ENCODE data around the gene EFL1.
"Not testable (repeated sequence)": the region's sequence is repeated elsewhere in the genome, so short reads cannot be mapped to it uniquely, and the experiment has no call there.

The EFL1 gene

DNA sequence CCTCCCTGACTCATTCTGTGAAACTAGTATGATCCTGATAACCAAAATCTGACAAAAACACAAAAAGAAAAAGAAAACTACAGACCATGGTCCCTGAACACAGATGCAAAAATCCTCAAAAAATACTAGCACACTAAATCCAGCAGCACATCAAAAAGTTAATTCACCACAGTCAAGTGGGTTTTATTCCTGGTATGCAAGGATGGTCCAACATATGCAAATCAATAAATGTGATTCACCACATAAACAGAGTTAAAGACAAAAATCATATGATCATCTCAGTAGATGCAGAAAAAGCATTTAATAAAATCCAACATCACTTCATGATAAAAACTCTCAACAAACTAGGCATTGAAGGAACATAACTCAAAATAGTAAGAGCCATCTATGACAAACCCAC, 12.9 kb upstream of the EFL1 start:
- DNase-seq = no peak

DNA sequence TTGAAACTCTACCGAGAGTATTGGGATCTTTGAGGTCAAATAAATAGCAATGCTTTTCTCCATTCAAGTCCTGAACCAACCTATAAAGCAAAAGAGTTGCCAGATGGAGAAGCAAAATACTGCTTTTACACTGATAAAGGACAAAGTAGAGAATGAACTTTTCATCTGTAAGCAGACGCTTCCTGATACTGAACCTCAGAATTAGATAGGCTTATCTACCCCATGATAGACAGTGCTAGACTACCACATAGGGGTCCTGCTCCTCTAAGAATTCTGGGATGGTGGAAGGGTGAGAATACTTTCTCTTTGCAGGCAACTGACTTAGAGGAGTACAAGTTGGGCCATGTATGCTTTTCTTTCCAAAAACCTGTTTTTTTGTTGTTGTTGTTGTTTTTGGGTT, 9.6 kb upstream of the EFL1 start:
- no peak for DNase-seq

DNA sequence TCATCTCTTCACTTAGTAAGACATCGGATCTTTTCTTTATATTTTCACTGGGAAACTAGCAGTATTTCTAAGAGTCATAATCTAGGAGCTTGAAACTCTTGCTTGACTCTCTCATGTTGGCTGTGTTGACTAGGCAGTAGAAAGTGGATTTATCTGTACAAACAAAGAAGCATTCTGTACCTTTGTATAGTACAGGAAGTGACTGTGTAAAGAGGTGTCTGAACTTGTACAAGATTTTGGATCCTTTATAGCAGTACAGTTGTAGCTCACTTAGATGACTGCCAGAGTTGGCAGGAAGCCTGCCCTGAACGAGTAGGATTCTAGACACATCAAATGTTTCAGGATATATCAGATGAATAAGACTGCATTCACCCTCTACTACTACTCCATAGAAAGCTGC, 5.9 kb upstream of the EFL1 start:
- DNase-seq = not testable (repeated sequence)

DNA sequence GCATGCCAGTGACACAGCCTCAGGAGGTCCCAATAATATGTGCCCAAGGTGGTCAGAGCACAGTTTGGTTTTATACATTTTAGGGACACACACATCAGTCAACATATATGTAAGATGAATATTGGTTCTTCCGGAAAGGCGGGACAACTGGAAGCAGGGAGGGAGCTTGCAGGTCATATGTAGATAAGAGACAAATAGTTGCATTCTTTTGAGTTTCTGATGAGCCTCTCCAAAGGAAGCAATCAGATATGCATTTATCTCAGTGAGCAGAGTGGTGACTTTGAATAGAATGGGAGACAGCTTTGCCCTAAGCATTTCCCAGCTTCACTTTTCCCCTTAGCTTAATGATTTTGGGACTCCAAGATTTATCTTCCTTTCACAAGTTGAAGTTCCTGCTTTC, 4.6 kb upstream of the EFL1 start:
- not testable (repeated sequence) for DNase-seq

DNA sequence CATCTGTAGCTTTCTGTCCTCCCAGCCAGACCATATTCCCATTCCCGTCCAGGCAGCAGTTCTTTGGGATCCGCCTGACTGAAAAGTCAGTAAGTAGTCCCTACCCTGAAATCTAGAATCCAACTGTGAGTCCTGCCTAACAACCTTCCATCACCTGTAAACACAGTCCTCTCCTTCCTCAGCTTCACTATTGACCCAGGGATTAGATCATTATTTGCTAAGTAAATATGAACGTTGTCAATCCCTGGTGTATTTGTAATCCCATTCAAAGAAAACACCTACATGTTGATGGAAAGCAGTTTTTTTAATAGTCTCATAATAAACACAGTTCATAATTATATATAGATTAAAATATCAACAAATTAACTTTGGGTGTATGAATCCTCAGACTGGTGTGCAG, 816 bp upstream of the EFL1 start:
- no peak for DNase-seq

DNA sequence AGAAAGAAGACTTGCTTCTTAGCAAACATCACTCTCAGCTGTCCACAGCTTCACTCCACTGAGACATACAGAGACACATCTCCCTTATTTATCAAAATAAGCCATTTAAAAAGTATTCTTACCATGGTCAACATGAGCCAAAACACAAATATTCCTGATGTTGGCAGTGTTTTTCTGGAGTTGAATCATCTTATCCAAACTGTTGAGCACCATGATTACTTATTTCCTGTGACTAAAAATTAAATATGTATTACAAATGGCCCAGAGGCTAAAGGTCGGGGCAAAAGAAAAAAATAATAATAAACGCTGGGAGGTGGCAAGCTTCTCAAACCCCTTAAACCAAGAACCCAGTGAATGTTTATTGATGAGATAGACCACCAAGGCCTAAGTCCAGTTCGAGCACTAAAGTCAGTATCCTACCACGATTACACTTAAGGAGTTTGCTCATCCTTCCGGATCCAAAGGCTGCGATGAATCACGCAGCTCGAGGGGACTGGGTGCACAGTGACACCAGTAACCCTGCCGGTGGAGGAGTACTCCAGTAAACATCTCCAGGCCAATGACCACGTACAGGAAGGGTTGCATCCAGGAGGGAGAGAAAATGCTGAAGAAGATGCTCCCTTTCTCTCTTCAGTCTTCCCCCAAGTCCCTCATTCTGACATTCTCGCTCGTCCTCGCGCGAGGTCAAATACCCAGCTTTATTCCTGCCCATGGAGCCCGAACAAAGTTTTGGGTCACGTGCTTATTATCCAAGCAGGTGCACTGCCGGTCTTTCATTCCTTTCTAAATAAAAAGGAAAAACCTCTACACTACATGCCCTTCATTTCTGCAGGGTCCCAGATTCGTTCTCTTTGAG, 740 bp downstream of the EFL1 start:
- peak; percentile 15 for DNase-seq

DNA sequence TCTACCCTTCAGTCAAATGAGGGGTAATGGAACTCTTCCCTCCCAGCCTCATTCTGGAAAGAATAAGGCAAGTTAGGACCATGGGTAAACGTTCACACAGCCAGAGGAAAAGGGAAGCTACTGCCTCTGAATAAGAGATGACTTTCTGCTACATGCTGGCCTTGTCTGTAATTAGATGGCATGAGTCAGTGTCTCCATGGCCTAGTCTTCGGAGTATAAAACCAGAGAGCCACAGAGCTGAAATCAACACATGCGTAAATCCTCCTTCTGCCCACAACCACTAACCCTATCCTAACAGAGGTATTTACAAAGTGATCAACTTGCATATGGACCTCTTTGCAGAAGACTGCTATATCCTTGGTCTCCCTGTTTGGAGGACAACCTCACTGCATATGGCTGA, 14.3 kb downstream of the EFL1 start:
- not testable (repeated sequence) for DNase-seq

DNA sequence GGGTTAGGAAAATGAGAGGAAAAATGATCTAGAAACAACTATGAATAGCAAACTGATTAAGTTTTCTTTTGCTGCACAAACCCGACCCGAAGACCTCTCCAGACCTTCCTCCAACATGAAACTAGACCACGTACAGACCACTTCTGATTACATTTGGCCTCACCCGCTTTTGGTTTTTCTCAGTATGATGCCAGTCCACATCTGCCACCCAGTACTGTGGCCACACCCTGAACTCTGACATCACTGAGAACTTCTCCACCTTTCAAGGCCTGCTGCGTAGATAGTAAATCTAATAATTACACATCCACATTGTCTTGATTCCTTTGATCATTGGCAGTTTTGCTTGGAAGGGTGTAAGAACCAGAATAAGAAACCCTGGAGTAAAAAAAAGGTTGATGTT, 16.6 kb downstream of the EFL1 start:
- DNase-seq = not testable (repeated sequence)

DNA sequence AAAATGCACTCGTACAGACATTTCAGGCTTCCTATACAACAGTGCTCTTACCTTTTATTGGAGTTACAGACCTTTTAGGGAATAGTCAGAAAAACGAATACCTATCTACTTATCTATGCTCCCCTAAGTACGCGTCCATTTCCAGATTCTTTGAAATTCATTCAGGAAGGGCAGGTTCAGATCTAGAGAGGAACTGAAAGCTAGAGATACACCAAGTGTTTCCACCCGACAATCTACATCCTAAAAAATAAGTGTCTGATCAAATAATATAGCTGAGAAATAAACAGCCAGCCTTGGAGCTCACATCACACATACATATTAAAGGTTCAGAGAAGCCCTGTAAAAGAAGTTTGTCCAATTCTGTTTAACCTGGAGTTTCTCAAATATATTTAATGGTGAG, 18.9 kb downstream of the EFL1 start:
- DNase-seq = not testable (repeated sequence)

DNA sequence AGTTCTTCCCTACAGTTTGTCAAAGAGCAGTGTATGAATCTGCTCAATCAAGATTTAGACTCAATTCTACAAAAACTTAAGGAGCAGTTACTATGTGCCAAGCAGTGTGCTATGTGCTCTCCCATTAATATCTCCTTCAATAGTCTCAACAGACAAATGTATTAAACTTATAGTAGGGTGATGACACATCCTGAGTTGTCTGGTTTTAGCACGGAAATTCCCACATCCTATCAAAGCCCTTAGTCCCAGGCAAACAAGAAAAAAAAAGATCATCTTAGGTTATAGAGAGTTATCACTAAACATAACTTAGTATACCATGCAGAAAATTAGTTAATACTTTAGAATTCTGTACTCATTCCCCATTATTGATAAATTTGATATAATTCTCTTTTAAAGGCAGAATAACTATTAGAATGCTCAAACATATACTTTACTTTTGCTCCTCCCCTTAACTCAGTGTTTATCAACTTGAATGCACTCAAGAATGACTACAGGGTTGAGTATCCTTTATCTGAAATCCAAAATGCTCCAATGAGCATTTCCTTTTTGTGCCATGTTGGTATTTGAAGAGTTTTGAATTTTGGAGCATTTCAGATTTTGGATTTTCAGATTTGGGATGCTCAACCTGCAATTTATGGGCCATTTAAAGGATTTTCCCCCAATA, 20.6 kb downstream of the EFL1 start:
- DNase-seq = not testable (repeated sequence)

DNA sequence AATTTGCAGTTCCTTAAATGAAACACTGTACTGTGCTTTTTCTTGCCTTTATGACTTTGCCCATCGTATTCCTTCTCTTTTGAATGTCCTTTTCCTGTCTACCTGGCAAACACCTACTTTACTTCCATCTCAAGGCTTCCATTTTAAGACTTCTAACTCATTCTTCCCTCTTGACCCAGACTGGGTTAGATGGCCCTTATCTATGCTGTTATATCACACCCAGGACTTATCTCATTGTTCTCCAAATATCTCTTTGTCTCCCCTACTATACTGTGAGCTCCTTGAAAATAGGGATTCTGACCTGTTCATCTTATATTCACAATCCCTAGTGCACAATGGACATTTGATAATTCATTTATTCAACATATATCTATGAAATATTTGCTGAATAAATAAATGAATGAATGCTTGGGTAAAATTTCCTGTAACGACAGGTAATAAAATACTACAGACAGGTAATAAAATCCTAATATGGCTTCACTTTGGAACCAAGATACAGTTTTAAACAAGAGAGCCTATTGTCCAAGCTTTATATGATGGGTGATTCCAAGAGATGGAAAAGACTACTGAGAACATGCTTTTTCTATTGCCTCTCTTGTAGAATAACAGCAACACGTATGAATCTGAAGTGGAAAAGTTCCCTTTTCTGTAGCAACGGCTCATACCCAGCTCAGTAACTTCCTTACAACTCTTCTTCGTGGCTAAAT, 22.7 kb downstream of the EFL1 start:
- DNase-seq = no peak

DNA sequence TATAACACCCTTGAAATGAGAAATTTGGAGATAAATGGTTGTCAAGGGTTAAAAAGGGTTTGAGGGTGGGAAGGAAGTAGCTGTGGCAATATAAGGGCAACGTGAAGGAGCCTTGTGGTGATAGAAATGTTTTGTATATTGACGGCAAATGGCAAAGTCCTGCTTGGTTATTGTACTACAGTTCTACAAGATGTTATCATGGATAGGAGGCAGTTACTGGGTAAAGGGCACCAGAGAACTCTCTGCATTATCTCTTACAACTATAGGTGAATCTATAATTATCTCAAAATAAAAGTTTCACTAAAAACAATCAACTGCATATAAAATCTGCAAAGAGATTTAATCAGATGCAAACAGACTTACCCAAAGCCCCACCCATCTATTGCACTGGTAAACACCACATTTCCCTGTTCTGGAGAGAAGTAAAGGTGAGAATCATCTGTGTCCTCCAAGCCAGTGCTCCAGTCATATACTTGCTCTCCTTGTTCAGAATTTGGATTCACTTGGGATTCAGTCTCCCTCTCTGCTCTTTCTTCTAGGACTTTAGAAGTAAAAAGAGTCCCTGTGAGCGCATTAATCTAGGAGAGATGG, 24.5 kb downstream of the EFL1 start:
- DNase-seq = not testable (repeated sequence)

DNA sequence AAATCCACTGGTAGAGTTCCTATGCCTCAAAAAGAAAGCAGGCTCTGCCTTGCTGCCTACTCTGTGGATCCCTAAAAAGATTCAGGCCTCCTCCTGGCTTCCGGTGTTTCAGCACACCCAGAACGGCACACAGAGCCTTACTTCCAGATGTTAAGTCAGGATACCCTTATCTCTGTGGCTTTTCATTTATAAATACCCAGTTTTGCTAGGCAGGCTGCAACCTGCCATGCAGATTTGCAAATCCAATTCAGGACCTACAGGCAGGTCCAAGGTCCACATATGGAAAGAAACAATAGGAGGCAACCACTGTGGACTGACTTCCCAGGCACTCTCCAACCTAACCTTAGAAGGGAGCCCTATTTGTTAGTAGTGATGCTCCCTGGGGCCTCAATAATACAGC, 30.7 kb downstream of the EFL1 start:
- DNase-seq = no peak

DNA sequence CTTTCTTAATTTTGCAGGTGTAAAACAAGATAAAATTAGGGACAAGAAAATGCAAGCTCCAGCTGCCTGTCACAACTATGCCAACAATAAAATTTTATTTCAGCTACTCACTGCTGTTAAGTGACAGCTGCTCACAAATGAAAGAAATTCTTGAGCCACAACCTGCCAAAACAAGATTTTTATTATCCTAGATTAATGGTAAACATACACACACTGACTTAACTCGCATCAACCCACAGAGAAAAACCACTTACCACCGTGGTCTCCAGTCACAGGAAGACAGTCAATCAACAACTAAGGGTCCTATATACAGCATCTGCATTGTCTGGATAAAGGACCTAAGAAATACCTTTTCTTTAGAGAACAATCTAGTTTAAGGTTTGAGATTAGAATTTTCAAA, 31.3 kb downstream of the EFL1 start:
- no peak for DNase-seq

DNA sequence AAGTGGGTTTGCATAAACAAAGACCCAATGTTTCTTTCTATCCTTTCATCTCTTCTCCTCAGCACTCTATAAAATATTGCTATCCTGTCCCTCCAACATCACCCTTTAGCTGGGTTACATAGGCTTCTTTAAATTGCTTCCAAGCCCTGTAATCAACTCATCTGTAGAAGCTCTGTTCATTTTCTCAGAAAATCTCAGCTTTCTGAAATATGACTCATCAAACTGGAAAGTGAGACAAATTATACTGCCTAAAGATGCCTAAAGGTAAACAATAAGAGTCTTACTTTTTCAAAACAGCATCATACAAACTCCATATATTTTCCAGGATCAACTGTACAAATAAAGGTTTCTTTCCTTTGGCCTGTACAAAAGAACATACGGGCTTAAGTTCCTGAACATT, 33.8 kb downstream of the EFL1 start:
- DNase-seq = no peak

DNA sequence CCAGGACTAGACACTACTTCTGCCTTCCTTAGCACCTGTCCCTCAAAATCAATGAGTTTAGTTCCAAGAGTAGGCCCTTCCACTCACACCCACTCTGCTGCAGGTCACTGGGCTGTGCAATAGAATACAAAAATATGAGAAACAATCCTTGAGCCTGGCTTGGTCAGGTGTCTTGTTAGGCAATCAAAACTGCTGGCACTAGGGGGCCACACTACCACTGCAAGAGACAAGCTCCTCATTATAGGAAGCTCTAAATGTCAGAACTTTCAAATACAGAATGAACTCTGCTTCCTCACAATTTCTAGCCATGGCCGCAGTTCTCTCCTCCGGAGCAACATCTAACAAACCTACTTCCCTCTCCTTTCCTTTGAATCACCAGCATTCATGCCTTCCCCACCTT, 41.0 kb downstream of the EFL1 start:
- peak in 1 of 2 experiments; percentile 14 for DNase-seq

DNA sequence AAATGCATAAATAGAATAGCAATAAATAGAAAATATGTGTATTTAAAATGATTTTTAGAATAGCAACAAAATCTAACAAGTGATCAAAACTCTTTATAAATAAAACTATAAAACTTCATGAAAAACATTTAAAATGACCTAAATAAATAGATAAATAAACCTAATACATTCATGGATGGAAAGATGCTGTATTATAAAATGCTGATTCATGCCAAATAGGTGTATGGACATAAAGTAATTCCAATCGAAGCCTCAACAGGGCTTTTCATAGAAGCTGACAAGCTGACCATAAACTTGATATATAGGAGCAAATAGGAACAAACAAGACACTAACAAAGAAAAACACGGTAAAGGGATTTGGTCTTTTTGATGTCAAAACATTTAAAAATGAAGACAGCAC, 46.4 kb downstream of the EFL1 start:
- not testable (repeated sequence) for DNase-seq

DNA sequence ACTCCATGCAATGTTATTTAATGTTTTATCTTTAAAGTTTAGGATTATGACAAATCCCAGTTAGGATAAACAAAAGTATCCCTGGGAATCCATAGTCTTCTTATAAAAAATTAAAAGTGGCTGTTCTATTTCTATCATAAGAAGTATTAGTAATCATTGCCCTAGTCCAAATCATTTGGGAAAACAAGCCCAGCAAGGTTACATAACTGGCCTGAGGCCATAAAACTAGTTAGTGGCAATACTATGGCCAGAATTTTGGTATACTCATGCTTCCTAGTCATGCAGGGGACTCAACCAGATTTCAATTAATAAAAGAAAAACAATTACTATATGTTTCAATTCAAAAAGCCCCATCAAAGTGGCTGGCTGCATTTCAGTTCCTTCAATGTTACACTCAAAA, 50.3 kb downstream of the EFL1 start:
- not testable (repeated sequence) for DNase-seq

DNA sequence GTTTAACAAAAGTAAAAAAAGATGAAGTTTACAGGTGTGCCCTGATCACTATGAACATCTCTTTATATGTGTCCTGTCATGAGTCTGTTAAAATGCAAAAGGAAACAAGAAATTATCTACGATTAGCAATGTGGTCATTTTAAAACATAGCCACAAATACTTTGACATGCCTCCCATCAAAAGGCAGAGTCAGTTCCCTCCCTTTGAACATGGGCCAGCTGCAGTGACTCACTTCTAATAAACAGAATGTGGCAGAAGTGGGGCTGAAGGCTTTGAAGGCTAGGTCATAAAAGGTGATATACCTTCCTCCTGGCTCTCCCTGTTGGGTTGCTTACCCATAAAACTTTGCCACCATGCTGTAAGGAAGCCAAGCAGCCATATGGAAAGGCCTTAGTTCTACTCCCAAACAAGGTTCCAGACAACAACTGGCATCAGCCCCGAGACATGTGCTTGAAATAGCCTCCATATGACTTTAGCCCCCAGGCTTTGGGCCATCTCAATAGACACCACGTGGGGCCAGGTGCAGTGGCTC, 52.4 kb downstream of the EFL1 start:
- DNase-seq = not testable (repeated sequence)

DNA sequence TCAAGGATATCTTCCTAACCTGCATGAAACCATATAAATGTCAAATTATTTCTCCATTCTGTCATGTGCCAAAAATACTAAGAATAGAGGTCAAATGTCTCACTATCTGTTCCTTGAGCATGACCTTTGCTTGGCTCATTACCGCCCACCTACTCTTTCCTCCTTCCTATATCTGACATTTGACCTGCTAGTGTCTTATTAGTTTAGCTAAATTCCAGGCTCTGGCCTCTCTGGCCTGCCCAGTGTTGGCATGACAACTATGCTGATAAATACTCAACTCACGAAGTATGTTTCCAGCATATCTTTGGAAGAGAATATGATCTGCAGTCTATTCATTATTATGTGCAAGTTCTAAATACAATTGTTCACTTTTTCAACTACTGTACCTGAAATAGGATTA, 58.0 kb downstream of the EFL1 start:
- not testable (repeated sequence) for DNase-seq

DNA sequence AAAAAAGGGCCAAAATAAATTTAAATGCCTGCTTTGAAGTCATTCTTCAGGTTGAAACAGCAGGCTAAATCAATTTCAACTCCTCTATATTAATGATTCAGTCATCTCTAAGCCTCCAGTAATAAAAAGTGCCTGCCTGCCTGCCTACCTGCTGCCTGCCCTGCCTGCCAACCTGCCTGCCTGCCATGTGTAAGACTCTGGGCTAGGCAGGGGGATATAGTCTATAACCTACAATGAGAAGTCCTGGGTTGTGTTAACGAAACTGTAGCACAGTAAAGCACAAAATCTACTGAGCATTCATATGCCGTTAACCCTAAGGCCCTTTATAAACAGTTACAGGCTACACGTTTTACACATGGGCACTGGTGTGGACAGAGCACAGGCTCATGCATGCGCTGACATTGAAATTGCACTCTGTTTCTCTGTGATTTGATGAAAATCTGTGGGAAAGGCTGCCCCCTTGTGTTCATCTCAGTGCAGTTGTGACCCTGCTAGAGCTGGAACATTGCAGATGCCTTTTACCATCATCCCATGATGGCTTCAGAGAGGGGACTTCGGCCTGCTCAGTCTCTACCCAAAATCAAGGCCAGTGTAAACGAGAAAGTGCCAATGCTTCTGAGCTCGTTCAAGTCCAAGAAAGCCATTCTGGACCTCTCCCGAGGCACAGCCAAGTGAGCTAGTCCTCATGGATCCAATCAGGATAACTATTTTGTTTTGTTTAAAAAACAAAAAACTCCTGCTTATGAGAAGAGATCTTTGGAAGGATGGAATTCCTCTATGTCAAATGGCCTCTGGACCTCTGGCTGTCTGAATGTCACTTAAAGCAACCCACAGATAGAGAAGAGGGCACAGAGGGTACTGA, 64.6 kb downstream of the EFL1 start:
- peak; percentile 24 to 33 for DNase-seq

DNA sequence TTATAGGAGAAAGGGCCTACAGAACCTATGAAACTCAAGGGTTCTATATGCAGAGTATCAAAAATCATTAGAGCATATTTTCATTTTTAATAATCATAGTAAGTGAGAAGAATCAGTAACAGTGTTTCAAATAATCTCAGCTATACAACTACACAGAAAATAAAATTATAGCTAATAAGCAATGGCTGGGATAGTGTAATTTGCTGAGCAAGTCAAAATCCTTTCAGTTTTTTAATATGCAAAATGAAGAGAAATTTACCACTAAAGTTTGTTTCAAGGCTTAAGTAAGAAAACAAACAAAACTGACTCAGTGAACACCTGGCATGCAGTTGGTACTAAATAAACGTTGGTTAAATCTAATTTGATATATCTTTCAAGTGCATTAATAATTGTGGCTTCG, 66.2 kb downstream of the EFL1 start:
- DNase-seq = no peak
